Choroid plexus epithelial cell (primary cell): ENCODE measurements around the gene GNAL.

Experiments used
- DNase-seq: peaks from one replicate; pipeline ENCODE4 v3.0.0-alpha.2; 2010; ENCODE audit warnings: low read depth
- H3K4me3 ChIP-seq: 2 replicates; pipeline ENCODE4 v1.5.1; 2011; ENCODE audit warnings: low read depth, mild to moderate bottlenecking, control low read depth, low read length, moderate library complexity
- CTCF ChIP-seq: conservative IDR thresholded peaks from 2 replicates; pipeline ENCODE4 v1.5.1; 2011; ENCODE audit warnings: low read depth, mild to moderate bottlenecking, control low read depth, inconsistent platforms, low read length, moderate library complexity

The GNAL gene

GRCh38 chr18:11780042-11780441 lies 91.0 kb downstream of the GNAL start:
- no peak for DNase-seq
- H3K4me3 ChIP-seq = no peak overlapping the region

GRCh38 chr18:11783716-11784331 lies 94.8 kb downstream of the GNAL start:
- no peak for TF ChIP-seq CTCF
- no peak for DNase-seq
- no peak overlapping the region for H3K4me3 ChIP-seq

More at GRCh38 chr18:11780042-11780441, 91.0 kb downstream of the GNAL start:
- TF ChIP-seq CTCF = no peak

- DNase-seq = no peak
- TF ChIP-seq CTCF = no peak
- H3K4me3 ChIP-seq = no peak overlapping the region
These were observed 95.7 kb downstream of the GNAL start for GRCh38 chr18:11784674-11785304.

GRCh38 chr18:11785444-11786055 lies 96.5 kb downstream of the GNAL start:
- DNase-seq = no peak
- peak overlapping the region; percentile 8 for H3K4me3 ChIP-seq
- TF ChIP-seq CTCF = no peak

GRCh38 chr18:11789716-11790510 lies 100.8 kb downstream of the GNAL start:
- no peak overlapping the region for H3K4me3 ChIP-seq
- DNase-seq = no peak
- TF ChIP-seq CTCF = no peak

- H3K4me3 ChIP-seq = no peak overlapping the region
- TF ChIP-seq CTCF = no peak
- peak; percentile 50 for DNase-seq
These were observed 102.1 kb downstream of the GNAL start for GRCh38 chr18:11791131-11791530.
